Mesendoderm (in vitro differentiated cells): ENCODE results near the gene CDH24. TPM values are rescaled to one million over a fixed set of nuclear protein-coding genes. Genes with fewer than 3 reads are reported as not detected.
A peak's percentile ranks its signal among the peaks of the same experiment; 100 is the strongest.

Source experiments
- DNase-seq: peaks from one replicate; pipeline ENCODE4 v3.0.0; 2013
- H2AK5ac ChIP-seq: 2 replicates; pipeline ENCODE4 v1.6.1; 2013; ENCODE audit warnings: low read length, inconsistent platforms
- H2BK120ac ChIP-seq: 2 replicates; pipeline ENCODE4 v1.6.1; 2013; ENCODE audit warnings: low read depth, mild to moderate bottlenecking, low read length, moderate library complexity, mixed read lengths
- H2BK15ac ChIP-seq: replicated peaks from 2 replicates; pipeline ENCODE4 v1.6.1; 2013; ENCODE audit warnings: low read depth, mild to moderate bottlenecking, moderate library complexity
- H2BK5ac ChIP-seq: 2 replicates; pipeline ENCODE4 v1.6.1; 2013; ENCODE audit warnings: low read length, inconsistent platforms
- H3K18ac ChIP-seq: 2 replicates; pipeline ENCODE4 v1.6.1; 2013; ENCODE audit warnings: mild to moderate bottlenecking, low read length, mixed read lengths
- H3K23ac ChIP-seq: one replicate; pipeline ENCODE4 v1.6.1; 2013; ENCODE audit warnings: low read length
- H3K27ac ChIP-seq: 2 replicates; pipeline ENCODE4 v1.5.1; 2013; ENCODE audit warnings: low read depth, mild to moderate bottlenecking, inconsistent platforms, low read length, moderate library complexity
- H3K27me3 ChIP-seq: 2 replicates; pipeline ENCODE4 v1.6.1; 2013; ENCODE audit warnings: low read length, control low read depth, mild to moderate bottlenecking, inconsistent platforms; ENCODE audit not compliant: insufficient read depth, poor library complexity
- H3K36me3 ChIP-seq: 2 replicates; pipeline ENCODE4 v1.6.1; 2013; ENCODE audit warnings: low read length, inconsistent platforms; ENCODE audit not compliant: control insufficient read depth, insufficient read depth
- H3K4ac ChIP-seq: one replicate; pipeline ENCODE4 v1.6.1; 2013; ENCODE audit warnings: low read depth, mild to moderate bottlenecking, low read length, moderate library complexity
- H3K4me1 ChIP-seq: 2 replicates; pipeline ENCODE4 v1.6.1; 2013; ENCODE audit warnings: low read depth, low read length, inconsistent platforms; ENCODE audit not compliant: control insufficient read depth
- H3K4me2 ChIP-seq: 2 replicates; pipeline ENCODE4 v1.6.1; 2013; ENCODE audit warnings: low read length
- H3K4me3 ChIP-seq: 2 replicates; pipeline ENCODE4 v1.5.1; 2013; ENCODE audit warnings: mild to moderate bottlenecking, low read length
- H3K56ac ChIP-seq: one replicate; pipeline ENCODE4 v1.6.1; 2013; ENCODE audit warnings: low read length
- H3K79me1 ChIP-seq: 2 replicates; pipeline ENCODE4 v1.6.1; 2013; ENCODE audit warnings: low read length, inconsistent platforms
- H3K79me2 ChIP-seq: 2 replicates; pipeline ENCODE4 v1.6.1; 2013; ENCODE audit warnings: mild to moderate bottlenecking, low read length; ENCODE audit not compliant: control insufficient read depth, insufficient read depth
- H3K9ac ChIP-seq: 2 replicates; pipeline ENCODE4 v1.6.1; 2013; ENCODE audit warnings: low read length, inconsistent platforms
- H4K5ac ChIP-seq: one replicate; pipeline ENCODE4 v1.6.1; 2013; ENCODE audit warnings: low read length
- H4K8ac ChIP-seq: one replicate; pipeline ENCODE4 v1.6.1; 2013; ENCODE audit warnings: low read depth, mild to moderate bottlenecking, control low read depth, low read length, moderate library complexity
- WGBS: extraction: QIAGEN DNeasy Blood & Tissue Kit; methylation state at CpG from one replicate; pipeline ENCODE4 v1.1.7; 2013; ENCODE audit warnings: low lambda C conversion rate, missing lambda C conversion rate; ENCODE audit not compliant: insufficient coverage; ENCODE audit errors: extremely low coverage; 5-methylcytosine and 5-hydroxymethylcytosine counted together
- polyA plus RNA-seq, 2 experiments: library from polyadenylated mRNA; stranded (reverse); fragments of 200-250 nt; gene quantifications; one replicate each; pipeline ENCODE4 v1.2.3, GENCODE V29; 2013

The CDH24 gene, protein sequence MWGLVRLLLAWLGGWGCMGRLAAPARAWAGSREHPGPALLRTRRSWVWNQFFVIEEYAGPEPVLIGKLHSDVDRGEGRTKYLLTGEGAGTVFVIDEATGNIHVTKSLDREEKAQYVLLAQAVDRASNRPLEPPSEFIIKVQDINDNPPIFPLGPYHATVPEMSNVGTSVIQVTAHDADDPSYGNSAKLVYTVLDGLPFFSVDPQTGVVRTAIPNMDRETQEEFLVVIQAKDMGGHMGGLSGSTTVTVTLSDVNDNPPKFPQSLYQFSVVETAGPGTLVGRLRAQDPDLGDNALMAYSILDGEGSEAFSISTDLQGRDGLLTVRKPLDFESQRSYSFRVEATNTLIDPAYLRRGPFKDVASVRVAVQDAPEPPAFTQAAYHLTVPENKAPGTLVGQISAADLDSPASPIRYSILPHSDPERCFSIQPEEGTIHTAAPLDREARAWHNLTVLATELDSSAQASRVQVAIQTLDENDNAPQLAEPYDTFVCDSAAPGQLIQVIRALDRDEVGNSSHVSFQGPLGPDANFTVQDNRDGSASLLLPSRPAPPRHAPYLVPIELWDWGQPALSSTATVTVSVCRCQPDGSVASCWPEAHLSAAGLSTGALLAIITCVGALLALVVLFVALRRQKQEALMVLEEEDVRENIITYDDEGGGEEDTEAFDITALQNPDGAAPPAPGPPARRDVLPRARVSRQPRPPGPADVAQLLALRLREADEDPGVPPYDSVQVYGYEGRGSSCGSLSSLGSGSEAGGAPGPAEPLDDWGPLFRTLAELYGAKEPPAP
- 11.2 TPM for polyA plus RNA-seq (2013, experiment 1 of 2)
- 10.8 TPM for polyA plus RNA-seq (2013, experiment 2 of 2)

- peak within 1 kb of the TSS; percentile 69 for H3K18ac ChIP-seq
Observed at GRCh38 chr14:23056956-23057756, at the start of gene CDH24. CDH24 (minus strand) TSS chr14:23057520; CDS start chr14:23055733, 1,787 bp downstream.

DNA sequence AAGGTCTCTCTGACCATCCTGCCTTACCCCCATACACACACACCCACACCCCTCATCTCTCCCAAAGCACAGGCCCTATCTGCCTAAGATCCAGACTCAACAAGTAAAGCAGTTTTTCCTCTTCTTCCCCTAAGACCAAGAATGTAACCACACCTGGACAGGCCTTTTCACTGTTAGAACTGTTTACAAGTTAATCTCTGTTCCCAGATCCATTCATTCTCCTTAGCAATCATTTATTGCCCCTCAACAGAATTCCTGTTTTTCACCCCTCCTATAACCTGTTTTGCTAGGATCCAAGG lies 49.4 kb upstream of the CDH24 start:
- Histone ChIP-seq H3K4me1 (peaks cover 6% of the 10 kb centered on the region), H3K9ac (no peak overlapping the region), H3K18ac (no peak overlapping the region), H3K56ac (peak overlapping the region; percentile 44), H2BK120ac (peak overlapping the region; percentile 51), H3K27me3 (no peaks in the 10 kb centered on the region), H3K4ac (no peak overlapping the region), H3K27ac (peak overlapping the region; percentile 71), H4K5ac (no peak overlapping the region), H3K4me2 (no peak overlapping the region), H4K8ac (no peak overlapping the region), H2AK5ac (no peak overlapping the region), H2BK15ac (no peak overlapping the region), H3K4me3 (no peak overlapping the region), H3K23ac (no peak overlapping the region), H3K79me2 (no peaks in the 10 kb centered on the region), H3K36me3 (no peaks in the 10 kb centered on the region), H3K79me1 (no peaks in the 10 kb centered on the region), H2BK5ac (no peak overlapping the region)
- DNase-seq, result no peak

More at GRCh38 chr14:23056956-23057756, at the start of gene CDH24:
- H3K36me3 ChIP-seq, result peaks cover 9% of the 10 kb centered on the region
- H3K27me3 ChIP-seq, result no peaks in the 10 kb centered on the region
- peak within 1 kb of the TSS; percentile 96 for H3K4ac ChIP-seq
- peak within 1 kb of the TSS; percentile 49 for H2BK5ac ChIP-seq
- peaks cover under 1% of the 10 kb centered on the region for H3K4me1 ChIP-seq
- peak within 1 kb of the TSS; percentile 90 for H3K9ac ChIP-seq
- H3K4me2 ChIP-seq, result peak within 1 kb of the TSS; percentile 47
- H4K5ac ChIP-seq, result no peak within 1 kb of the TSS
- no peaks in the 10 kb centered on the region for H3K79me2 ChIP-seq
- DNase-seq, result peak; percentile 79
- H3K56ac ChIP-seq, result peak within 1 kb of the TSS; percentile 90
- no CpG with 5 or more reads among the region's 73 CpGs for WGBS
- H3K23ac ChIP-seq, result no peak within 1 kb of the TSS
- H2BK15ac ChIP-seq, result no peak within 1 kb of the TSS
- no peak within 1 kb of the TSS for H2BK120ac ChIP-seq
- no peak within 1 kb of the TSS for H2AK5ac ChIP-seq
- no peak within 1 kb of the TSS for H4K8ac ChIP-seq
- peaks cover 3% of the 10 kb centered on the region for H3K79me1 ChIP-seq
- peak within 1 kb of the TSS; percentile 92 for H3K27ac ChIP-seq
- H3K4me3 ChIP-seq, result peak within 1 kb of the TSS; percentile 59

DNA sequence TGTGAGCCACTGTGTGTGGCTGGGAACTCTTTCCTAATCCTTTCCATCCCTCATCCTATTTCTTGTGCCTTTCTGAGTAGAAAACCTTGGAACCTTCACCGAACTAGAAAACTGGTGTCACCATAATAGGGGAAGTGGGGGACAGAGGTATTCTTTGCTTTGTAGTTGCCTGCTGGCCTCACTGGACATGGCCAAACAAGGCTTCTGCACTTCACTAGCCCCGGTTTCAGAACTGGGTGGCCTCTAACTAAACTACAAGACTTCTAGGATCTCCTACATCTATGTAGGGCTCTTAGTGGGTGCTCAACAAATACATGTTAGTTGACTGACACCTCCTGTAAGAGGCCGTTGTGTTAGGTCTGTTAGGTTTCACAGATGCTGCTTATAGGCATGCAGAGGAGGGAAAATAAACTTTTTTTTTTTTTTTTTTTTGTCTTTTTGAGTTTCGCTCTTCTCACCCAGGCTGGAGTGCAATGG lies 48.1 kb upstream of the CDH24 start:
- H3K4ac ChIP-seq, result no peak overlapping the region
- H4K8ac ChIP-seq, result no peak overlapping the region
- no peak overlapping the region for H3K4me3 ChIP-seq
- no CpG with 5 or more reads among the region's 4 CpGs for WGBS
- no peak overlapping the region for H2BK5ac ChIP-seq
- H2BK15ac ChIP-seq, result no peak overlapping the region
- H2BK120ac ChIP-seq, result no peak overlapping the region
- no peaks in the 10 kb centered on the region for H3K27me3 ChIP-seq
- H3K56ac ChIP-seq, result no peak overlapping the region
- H3K36me3 ChIP-seq, result no peaks in the 10 kb centered on the region
- DNase-seq, result no peak
- H2AK5ac ChIP-seq, result no peak overlapping the region
- peaks cover 6% of the 10 kb centered on the region for H3K4me1 ChIP-seq
- H3K4me2 ChIP-seq, result no peak overlapping the region
- H3K9ac ChIP-seq, result no peak overlapping the region
- no peaks in the 10 kb centered on the region for H3K79me2 ChIP-seq
- no peaks in the 10 kb centered on the region for H3K79me1 ChIP-seq
- peak overlapping the region; percentile 46 for H3K18ac ChIP-seq
- H3K27ac ChIP-seq, result no peak overlapping the region
- H3K23ac ChIP-seq, result no peak overlapping the region
- no peak overlapping the region for H4K5ac ChIP-seq

- Histone ChIP-seq H2BK120ac (no peak within 1 kb of the TSS), H3K36me3 (no peaks in the 10 kb centered on the region), H2BK15ac (no peak within 1 kb of the TSS), H3K27me3 (no peaks in the 10 kb centered on the region), H4K5ac (no peak within 1 kb of the TSS), H3K4me1 (peaks cover 6% of the 10 kb centered on the region), H3K18ac (peak within 1 kb of the TSS; percentile 46), H3K4me3 (no peak within 1 kb of the TSS), H3K9ac (no peak within 1 kb of the TSS), H3K23ac (no peak within 1 kb of the TSS), H3K4me2 (no peak within 1 kb of the TSS), H3K56ac (peak within 1 kb of the TSS; percentile 3), H3K27ac (no peak within 1 kb of the TSS), H2AK5ac (no peak within 1 kb of the TSS), H3K79me1 (no peaks in the 10 kb centered on the region), H4K8ac (no peak within 1 kb of the TSS), H3K4ac (no peak within 1 kb of the TSS), H2BK5ac (no peak within 1 kb of the TSS), H3K79me2 (no peaks in the 10 kb centered on the region)
- WGBS, result no CpG with 5 or more reads among the region's 11 CpGs
- DNase-seq, result peak; percentile 38
Observed at GRCh38 chr14:23104591-23105347, 47.4 kb upstream of the CDH24 start, which contains the start of gene CIROP. CIROP (minus strand) TSS chr14:23104989; CDS start chr14:23104920, 69 bp downstream.

- peak overlapping the region; percentile 3 for H3K56ac ChIP-seq
- no peak overlapping the region for H2AK5ac ChIP-seq
- H3K4me1 ChIP-seq, result peaks cover 6% of the 10 kb centered on the region
- H2BK5ac ChIP-seq, result no peak overlapping the region
- H3K27ac ChIP-seq, result no peak overlapping the region
- no peak overlapping the region for H3K4me3 ChIP-seq
- no peak overlapping the region for H3K9ac ChIP-seq
- H3K4ac ChIP-seq, result no peak overlapping the region
- no CpG with 5 or more reads among the region's 6 CpGs for WGBS
- H2BK120ac ChIP-seq, result no peak overlapping the region
- H3K4me2 ChIP-seq, result no peak overlapping the region
- peaks cover under 1% of the 10 kb centered on the region for H3K79me1 ChIP-seq
- H4K5ac ChIP-seq, result no peak overlapping the region
- H4K8ac ChIP-seq, result no peak overlapping the region
- H3K18ac ChIP-seq, result no peak overlapping the region
- H3K23ac ChIP-seq, result no peak overlapping the region
- H3K27me3 ChIP-seq, result no peaks in the 10 kb centered on the region
- no peaks in the 10 kb centered on the region for H3K79me2 ChIP-seq
- no peak overlapping the region for H2BK15ac ChIP-seq
- DNase-seq, result no peak
- H3K36me3 ChIP-seq, result no peaks in the 10 kb centered on the region
Observed at GRCh38 chr14:23104070-23104590, 46.8 kb upstream of the CDH24 start.
